Muscle of leg (tissue), 11 donors: ENCODE data around the gene GLRX2. TPM values are rescaled to one million over a fixed set of nuclear protein-coding genes. Genes with fewer than 3 reads are reported as not detected.
A peak's percentile ranks its signal among the peaks of the same experiment; 100 is the strongest.

ENCODE experiments used
- DNase-seq: peaks from one replicate; pipeline ENCODE4 v3.0.0; 2013
- H3K27ac ChIP-seq: one replicate; pipeline ENCODE4 v1.5.1; 2013; ENCODE audit warnings: mild to moderate bottlenecking, low read length, control low read depth
- H3K27me3 ChIP-seq: one replicate; pipeline ENCODE4 v1.6.1; 2013; ENCODE audit warnings: low read length; ENCODE audit not compliant: control insufficient read depth, insufficient read depth
- H3K36me3 ChIP-seq: one replicate; pipeline ENCODE4 v1.6.1; 2013; ENCODE audit warnings: low read length; ENCODE audit not compliant: control insufficient read depth, insufficient read depth
- H3K4me1 ChIP-seq: one replicate; pipeline ENCODE4 v1.6.1; 2013; ENCODE audit warnings: low read length; ENCODE audit not compliant: control insufficient read depth, insufficient read depth
- H3K4me3 ChIP-seq: one replicate; pipeline ENCODE4 v1.5.1; 2013; ENCODE audit warnings: low read length, control low read depth
- H3K9me3 ChIP-seq: replicated peaks from 2 replicates; pipeline ENCODE4 v1.6.1; 2013; ENCODE audit warnings: low read depth, low read length; ENCODE audit not compliant: control insufficient read depth
- WGBS: methylation state at CpG from one replicate; pipeline ENCODE4 v1.1.5; 2013; ENCODE audit warnings: missing lambda C conversion rate; ENCODE audit not compliant: insufficient coverage; 5-methylcytosine and 5-hydroxymethylcytosine counted together
- polyA plus RNA-seq, 8 donors: library from polyadenylated mRNA; unstranded; fragments of 120-200 nt; gene quantifications; one replicate each; pipeline versions ENCODE4 v1.2.1 to v1.2.3, GENCODE V29; 2013; ENCODE audit warnings: inconsistent platforms in 1 of 8, low replicate concordance in 1 of 8; ENCODE audit not compliant: insufficient read length in 8 of 8, insufficient read depth in 1 of 8
- total RNA-seq: library from RNA; stranded (reverse); fragments of 120-200 nt; gene quantifications from one replicate; pipeline ENCODE4 v1.2.4, GENCODE V29; 2013

Gene GLRX2
- total and polyA plus RNA-seq, 9 donors = 11.8 to 18.4 (median 14.1) TPM

DNA sequence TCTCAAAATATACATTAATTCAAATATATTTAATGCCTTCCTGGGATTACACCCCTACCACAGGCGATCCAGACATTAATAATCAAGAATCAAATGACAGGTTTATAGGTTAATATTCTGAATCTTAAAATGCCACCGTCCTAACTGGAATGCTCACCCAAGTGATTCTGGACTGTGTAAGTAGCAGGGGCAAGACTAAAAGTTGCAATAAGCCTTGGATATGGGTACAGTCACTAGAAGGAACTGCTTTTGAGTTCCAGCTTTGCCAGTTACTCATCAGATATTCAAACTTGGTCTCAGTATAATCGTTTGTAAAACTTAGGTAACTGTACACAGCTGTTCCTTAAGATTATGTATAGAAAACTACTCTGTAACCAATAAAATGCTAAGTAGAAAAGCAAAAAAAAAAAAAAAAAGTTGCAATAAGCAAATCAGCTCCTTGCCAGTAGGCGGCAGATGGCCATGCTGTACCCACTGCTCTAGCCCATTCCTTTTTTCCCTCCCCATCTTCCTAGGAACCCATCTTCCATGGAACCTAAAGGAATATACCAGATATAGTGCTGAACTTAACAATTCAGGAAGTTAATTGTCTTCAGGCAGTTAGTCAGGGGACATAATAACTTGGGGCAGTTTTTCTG, 35.3 kb downstream of the GLRX2 start:
- no peaks in the 10 kb centered on the region for H3K27me3 ChIP-seq
- H3K9me3 ChIP-seq = no peaks in the 10 kb centered on the region
- peaks cover 9% of the 10 kb centered on the region for H3K36me3 ChIP-seq
- no peak overlapping the region for H3K27ac ChIP-seq
- H3K4me1 ChIP-seq = no peaks in the 10 kb centered on the region
- 83% methylated on average over 1 of the region's 4 CpGs for WGBS
- DNase-seq = no peak
- H3K4me3 ChIP-seq = no peak overlapping the region

DNA sequence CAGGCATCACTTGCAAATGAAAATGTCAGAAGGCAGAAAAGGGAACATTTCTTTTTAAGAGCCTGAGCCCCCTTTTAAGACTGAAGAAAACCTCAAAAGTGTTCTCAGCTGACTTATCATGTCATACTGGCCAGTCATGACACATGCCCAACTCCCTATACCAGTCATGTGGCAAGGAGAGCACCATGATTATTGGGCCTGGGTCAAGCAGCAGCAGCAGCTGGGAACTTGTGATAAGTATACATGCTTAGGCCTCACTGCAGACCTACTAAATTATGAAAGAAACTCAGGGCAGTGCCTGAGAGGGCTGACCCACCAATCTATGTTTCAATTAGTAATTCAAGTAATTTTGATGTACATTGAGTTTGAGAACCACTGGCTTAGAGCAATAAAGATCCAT, 37.2 kb downstream of the GLRX2 start:
- Histone ChIP-seq H3K9me3 (no peaks in the 10 kb centered on the region), H3K4me3 (no peak overlapping the region), H3K4me1 (no peaks in the 10 kb centered on the region), H3K27ac (no peak overlapping the region), H3K27me3 (no peaks in the 10 kb centered on the region), H3K36me3 (peaks cover 6% of the 10 kb centered on the region)
- DNase-seq = no peak

DNA sequence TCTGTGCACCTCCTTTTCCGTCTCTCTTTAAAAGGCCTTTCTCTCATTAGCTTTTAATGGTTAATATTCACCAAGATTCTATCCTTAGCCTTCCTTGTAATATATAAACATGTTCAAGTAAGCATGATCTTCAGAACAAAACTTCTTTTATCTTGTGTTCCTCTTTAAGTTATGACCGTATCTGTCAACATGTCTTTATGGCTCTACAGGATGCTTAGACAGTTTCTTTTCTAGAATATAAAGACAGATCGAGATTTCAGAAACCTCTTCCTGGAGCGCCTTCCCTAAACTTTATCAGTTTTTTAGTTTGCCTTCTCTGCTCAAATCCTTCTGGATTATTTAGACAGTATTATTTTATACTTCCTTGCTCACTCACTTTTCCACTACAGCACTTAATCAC, 38.6 kb downstream of the GLRX2 start:
- peaks cover 6% of the 10 kb centered on the region for H3K36me3 ChIP-seq
- no peaks in the 10 kb centered on the region for H3K4me1 ChIP-seq
- H3K27ac ChIP-seq = no peak overlapping the region
- no peaks in the 10 kb centered on the region for H3K9me3 ChIP-seq
- DNase-seq = no peak
- H3K27me3 ChIP-seq = no peaks in the 10 kb centered on the region
- WGBS = no CpG with 5 or more reads among the region's 4 CpGs
- no peak overlapping the region for H3K4me3 ChIP-seq

DNA sequence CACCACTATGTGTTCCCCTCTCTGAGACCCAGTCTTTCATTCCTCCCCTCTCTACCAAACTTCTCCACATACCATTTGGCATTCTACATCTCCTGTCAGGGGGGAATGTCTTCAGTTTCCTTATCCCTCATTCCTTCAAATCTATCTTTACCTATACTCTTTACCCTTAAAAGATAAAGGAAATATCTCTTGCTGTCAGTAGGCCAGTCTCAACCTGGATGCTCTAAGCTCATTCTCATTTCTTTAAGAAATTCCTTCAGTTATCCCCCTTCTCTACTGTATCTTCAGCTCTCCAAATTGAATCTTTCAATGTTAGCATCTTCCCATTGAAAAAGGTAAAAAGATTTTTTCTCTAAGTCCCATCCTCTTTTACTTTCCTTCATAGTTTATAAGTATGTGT, 39.3 kb downstream of the GLRX2 start:
- H3K27ac ChIP-seq = no peak overlapping the region
- H3K9me3 ChIP-seq = no peaks in the 10 kb centered on the region
- H3K27me3 ChIP-seq = no peaks in the 10 kb centered on the region
- peaks cover 1% of the 10 kb centered on the region for H3K4me1 ChIP-seq
- peaks cover 6% of the 10 kb centered on the region for H3K36me3 ChIP-seq
- no peak for DNase-seq
- H3K4me3 ChIP-seq = no peak overlapping the region

DNA sequence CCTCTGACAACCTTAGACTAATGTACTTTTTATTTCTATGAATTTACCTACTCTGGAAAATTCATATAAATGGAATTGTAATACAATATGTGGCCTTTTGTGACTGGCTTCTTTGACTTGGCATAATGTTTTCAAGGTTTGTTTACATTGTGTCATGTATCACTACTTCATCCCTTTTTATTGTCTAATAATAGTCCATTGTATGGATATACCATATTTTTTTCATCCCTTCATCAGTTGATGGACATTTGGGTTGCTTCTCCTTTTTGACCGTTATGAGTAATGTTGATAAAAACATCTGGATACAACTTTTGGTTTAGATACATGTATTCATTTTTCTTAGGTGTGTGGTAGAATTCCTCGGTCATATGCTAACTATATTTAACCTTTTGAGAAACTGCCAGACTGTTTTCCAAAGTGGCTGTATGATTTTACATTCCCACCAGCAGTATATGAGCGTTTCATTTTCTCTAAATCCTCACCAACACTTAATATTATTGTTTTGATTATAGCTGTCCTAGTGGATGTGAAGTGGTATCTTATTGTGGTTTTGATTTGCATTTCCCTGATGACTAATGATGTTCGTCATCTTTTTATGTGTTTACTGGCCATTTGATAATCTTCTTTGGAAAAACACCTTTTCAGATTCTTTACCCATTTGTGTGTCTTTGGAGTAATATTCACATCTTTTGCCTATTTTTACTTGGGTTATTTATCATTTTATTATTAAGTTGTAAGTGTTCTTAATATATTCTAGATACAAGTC, 42.3 kb downstream of the GLRX2 start:
- no peak overlapping the region for H3K27ac ChIP-seq
- H3K36me3 ChIP-seq = no peaks in the 10 kb centered on the region
- H3K9me3 ChIP-seq = no peaks in the 10 kb centered on the region
- H3K27me3 ChIP-seq = no peaks in the 10 kb centered on the region
- no CpG with 5 or more reads among the region's 4 CpGs for WGBS
- H3K4me1 ChIP-seq = peaks cover 8% of the 10 kb centered on the region
- DNase-seq = no peak
- H3K4me3 ChIP-seq = no peak overlapping the region

DNA sequence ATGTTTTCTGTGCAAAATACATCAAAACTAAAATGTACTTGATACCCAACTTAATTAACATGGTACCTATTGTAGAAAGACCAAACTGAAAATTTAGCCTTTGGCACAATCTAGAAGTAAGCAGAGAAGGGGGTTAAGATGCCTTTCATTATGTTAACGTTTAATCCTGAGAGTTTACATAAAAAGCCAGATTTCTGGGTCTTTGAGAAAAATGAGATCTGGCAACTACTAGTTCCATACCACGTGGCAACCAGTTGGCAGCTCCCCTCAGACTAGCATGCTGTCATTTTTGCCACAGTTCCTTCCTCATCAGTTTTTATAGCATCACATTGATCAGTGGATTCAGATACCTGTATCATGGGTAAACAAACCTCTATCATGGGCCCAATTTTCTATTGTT, 44.3 kb downstream of the GLRX2 start:
- peak; percentile 11 for DNase-seq
- Histone ChIP-seq H3K9me3 (no peaks in the 10 kb centered on the region), H3K4me1 (peaks cover 8% of the 10 kb centered on the region), H3K27me3 (no peaks in the 10 kb centered on the region), H3K27ac (peak overlapping the region; percentile 98), H3K4me3 (peak overlapping the region; percentile 78), H3K36me3 (no peaks in the 10 kb centered on the region)
- WGBS = 0% methylated on average over 1 of the region's 2 CpGs

DNA sequence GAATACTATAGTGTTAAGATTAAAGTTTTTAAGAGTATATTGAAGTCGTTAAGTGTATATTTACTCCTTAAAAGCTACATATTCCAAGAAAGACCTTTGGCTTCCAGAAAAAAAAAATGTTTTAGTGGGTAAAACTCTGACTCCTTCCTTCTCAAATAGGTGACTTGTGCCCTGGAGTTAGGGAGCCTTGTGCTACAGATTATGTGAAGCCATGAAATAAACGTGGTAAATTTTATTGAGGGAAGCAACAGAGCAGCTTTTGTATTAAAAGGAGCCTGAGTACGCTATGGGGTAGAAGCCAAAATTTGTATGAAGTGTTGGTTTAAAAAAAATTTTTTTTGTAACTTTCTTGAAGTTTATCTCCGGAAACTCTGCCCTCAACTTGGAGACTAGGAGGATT, 44.8 kb downstream of the GLRX2 start:
- WGBS = 6% methylated on average over 2 of the region's 4 CpGs
- Histone ChIP-seq H3K4me1 (peaks cover 8% of the 10 kb centered on the region), H3K27ac (peak overlapping the region; percentile 98), H3K36me3 (no peaks in the 10 kb centered on the region), H3K4me3 (peak overlapping the region; percentile 78), H3K9me3 (no peaks in the 10 kb centered on the region), H3K27me3 (no peaks in the 10 kb centered on the region)
- peak; percentile 22 for DNase-seq

DNA sequence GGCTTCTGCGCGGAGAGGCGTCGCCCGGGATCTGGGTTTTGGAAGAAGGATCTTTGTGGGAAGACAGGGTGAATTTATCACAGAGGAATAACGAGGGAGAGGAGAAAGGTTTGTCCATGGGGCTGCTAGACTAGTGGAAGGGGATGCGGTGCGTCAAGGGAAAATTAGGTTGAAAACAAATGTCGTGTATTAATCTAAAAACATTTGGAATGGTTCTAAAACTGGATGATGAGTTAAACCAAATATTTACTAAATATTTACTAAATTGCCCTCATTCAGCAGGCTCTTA, 45.2 kb downstream of the GLRX2 start:
- Histone ChIP-seq H3K4me3 (peak overlapping the region; percentile 78), H3K27ac (peak overlapping the region; percentile 98), H3K4me1 (peaks cover 8% of the 10 kb centered on the region), H3K27me3 (no peaks in the 10 kb centered on the region), H3K9me3 (no peaks in the 10 kb centered on the region), H3K36me3 (no peaks in the 10 kb centered on the region)
- WGBS = 0% methylated on average over 5 of the region's 9 CpGs
- DNase-seq = no peak

DNA sequence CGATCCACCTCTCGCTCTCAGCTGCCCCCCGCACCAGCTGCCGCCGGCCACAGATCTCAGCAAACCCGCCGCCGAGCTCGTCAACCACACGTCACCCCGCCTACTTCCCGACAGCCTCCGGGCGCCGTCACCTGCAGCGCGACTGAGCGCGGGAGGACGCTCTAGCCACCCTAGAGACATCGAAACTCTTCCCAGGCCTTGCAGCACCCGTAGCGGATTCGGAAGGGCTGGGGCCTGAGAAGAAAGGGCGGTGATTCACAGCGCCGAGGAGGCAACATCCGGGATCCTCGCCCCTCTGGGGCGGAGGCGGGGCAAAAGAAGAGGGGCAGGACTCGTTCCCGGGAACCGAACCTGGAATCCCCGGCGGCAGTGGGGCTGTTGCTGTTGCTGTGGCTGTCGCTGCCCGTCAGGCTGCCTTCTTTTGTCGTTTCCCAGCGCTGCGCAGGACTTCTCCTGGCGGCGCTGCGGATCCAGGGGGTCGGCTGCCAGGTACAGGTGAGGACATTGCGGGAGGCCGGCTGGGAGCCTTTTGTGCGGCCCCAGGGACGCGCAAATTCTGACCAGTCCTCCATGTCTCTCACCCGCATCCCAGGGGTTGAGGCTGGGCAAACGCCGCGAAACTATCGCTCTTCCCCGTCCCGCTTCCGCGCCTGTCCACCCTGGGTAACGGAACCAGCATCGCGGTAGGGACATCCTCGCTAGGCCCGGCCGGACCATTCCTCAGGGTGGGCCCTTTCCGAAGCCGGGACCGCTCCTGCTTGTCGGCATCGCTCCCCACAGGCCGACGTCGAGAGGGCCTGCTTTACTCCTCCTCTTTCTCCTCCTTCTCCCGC, 45.7 kb downstream of the GLRX2 start, which contains the start of the genes RO60 and UCHL5:
TSS of gene RO60 (plus strand) at position 331 of the 833 bp plus-strand sequence. CDS start 9,443 bp downstream, outside the sequence.
TSS of gene UCHL5 (minus strand) at position 79 of the 833 bp plus-strand sequence. CDS start 100 bp downstream, outside the sequence.
- under 1% methylated on average over 62 of the region's 74 CpGs for WGBS
- H3K9me3 ChIP-seq = no peaks in the 10 kb centered on the region
- DNase-seq = peak; percentile 99
- no peaks in the 10 kb centered on the region for H3K27me3 ChIP-seq
- H3K36me3 ChIP-seq = no peaks in the 10 kb centered on the region
- peak within 1 kb of the TSS; percentile 98 for H3K27ac ChIP-seq
- H3K4me1 ChIP-seq = peaks cover 8% of the 10 kb centered on the region
- H3K4me3 ChIP-seq = peak within 1 kb of the TSS; percentile 78
